GM19467 (cell line): ENCODE data around the gene KIF26B.
"Not testable (repeated sequence)": the region's sequence is repeated elsewhere in the genome, so short reads cannot be mapped to it uniquely, and the experiment has no call there.

Experiments used
- ATAC-seq: cut with Tn5 transposase; IDR thresholded peaks from one replicate; pipeline ENCODE4 v1.9.1; 2021; ENCODE audit warnings: mild to moderate bottlenecking, moderate library complexity; ENCODE audit not compliant: unreplicated experiment

The KIF26B gene

DNA sequence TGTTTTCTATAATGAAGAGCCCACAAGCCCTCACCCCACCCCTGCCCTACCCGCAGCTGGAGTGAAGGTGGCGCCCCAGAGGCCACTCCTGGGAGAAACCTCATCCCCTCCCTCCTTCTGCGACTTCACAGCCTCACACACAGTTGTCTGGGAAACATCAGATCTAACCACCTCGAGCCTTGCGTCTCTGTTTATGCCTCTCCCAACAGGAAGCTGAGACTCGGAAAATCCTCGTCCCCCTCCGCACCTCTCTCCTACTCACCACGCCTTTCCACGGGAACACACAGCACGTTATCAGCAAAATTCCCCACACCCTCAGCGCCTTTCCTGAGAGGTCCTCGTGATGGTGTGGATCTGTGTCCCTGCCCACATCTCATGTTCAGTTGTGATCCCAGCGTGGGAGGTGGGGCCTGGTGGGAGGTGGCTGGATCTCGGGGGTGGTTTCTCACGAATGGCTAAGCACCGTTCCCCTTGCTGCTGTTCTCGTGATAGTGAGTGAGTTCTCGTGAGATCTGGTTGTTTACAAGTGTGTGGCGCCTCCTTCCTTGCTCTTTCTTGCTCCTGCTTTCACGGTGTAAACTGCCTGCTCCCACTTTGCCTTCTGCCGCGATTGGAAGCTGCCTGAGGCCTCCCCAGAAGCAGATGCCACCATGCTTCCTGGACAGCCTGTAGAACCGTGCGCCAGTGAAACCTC, 190.6 kb downstream of the KIF26B start:
- no peak for ATAC-seq

GRCh38 chr1:245348626-245349025, 193.8 kb downstream of the KIF26B start:
- ATAC-seq = no peak

GRCh38 chr1:245353411-245353810, 198.6 kb downstream of the KIF26B start:
- no peak for ATAC-seq

GRCh38 chr1:245353915-245354775, 199.4 kb downstream of the KIF26B start:
- no peak for ATAC-seq

DNA sequence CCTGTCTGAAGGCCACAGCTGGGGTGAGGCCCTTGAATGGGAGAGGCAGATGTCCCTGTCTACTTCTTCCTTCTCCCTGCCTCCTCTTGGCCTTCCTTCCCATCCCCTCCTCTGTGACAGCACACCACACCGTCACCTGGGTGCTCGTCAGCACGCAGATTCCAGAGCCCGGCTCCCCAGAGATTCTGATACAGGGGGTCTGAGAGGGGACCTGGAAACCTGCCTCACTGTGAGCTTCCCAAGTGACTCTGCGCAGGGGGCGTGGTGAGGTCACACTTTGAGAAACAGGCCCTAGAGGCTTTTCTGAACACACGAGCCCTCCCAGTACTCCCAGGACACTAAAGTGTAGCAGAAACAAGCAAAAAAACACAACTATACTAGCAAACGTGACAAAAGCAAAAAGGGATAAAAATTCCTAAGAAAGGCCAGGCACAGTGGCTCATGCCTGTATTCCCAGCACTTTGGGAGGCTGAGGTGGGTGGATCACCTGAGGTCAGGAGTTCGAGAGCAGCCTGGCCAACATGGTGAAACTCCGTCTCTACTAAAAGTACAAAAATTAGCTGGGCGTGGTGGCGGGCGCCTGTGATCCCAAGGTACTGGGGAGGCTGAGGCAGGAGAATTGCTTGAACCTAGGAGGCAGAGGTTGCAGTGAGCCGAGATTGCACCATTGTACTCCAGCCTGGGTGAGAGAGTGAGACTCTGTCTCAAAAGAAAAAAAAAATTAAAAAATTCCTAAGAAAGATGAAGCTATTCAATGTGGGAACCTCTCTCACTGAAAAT, 201.3 kb downstream of the KIF26B start:
- not testable (repeated sequence) for ATAC-seq

DNA sequence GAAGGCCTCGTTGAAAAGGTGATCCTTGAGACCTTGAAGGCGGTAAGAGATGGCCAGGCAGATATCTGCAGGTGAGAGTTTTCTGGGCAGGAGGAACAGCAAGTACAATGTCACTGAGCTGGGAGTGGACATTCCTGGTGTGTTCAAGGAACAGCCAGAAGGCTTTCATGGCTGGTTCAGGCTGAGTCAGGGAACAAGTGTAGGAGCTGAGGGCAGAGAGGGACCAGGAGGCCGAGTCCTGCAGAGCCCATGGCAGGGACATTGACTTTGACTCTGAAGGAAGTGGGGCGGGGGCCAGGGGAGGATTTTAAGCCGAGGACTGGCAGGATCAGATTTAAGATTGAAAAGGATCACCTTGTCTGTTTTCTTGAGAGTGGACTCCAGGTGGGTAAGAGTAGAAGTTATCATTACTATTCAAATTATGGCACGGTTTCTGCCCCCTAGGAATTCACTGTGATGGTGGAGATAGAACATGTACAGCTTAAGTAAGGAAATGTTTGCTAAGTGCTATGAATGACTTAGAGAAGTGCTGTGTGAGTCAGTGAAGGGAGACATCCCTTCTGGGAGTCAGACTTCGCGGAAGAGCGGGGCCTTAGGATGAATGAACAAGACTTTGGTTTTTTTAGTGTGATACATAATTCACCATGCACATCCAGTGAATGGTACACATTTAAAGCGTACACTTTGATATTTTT, 202.3 kb downstream of the KIF26B start:
- ATAC-seq = no peak

GRCh38 chr1:245359101-245359680, 204.4 kb downstream of the KIF26B start:
- not testable (repeated sequence) for ATAC-seq

GRCh38 chr1:245361065-245361464, 206.3 kb downstream of the KIF26B start:
- no peak for ATAC-seq

- ATAC-seq = no peak
These were observed 207.2 kb downstream of the KIF26B start for GRCh38 chr1:245361951-245362350.

DNA sequence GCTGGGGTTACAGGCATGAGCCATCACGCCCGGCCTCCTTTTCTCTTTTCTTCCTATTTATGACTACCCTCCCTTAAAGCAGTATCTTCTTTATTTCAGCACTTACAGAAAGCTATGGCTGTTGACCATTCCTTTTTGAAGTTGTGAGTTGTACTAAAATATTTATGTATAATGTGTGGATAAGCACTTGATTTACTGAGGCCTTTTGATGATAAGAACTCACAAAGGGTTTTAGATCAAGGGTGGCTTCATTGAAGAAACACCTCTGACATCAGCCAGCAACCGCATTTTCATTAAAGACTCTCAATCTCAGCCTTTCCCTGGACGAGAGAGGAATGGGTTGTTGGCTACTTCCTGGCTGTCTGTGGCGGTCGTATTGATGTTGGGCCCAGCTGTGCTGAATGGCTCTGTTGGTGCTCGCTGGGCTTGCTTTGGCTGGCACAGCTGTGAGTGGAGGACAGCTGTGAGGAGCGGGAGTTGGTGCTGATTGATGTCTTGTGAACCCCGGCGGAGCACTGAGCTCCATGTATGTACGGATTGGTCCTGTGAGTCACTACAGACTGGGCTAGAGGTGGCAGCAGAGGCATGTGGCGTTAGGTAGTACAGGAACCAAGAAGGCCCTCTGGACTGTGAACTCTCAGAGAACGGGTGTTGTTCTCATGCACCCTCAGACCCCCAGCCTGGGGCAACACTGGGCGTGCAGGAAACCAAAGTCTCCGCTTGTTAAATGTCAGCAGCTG, 208.8 kb downstream of the KIF26B start:
- no peak for ATAC-seq

GRCh38 chr1:245365095-245366020, 210.6 kb downstream of the KIF26B start:
- no peak for ATAC-seq

- ATAC-seq = no peak
These were observed 212.1 kb downstream of the KIF26B start for GRCh38 chr1:245366886-245367285.

- ATAC-seq = no peak
These were observed 215.5 kb downstream of the KIF26B start for GRCh38 chr1:245370175-245370825.

DNA sequence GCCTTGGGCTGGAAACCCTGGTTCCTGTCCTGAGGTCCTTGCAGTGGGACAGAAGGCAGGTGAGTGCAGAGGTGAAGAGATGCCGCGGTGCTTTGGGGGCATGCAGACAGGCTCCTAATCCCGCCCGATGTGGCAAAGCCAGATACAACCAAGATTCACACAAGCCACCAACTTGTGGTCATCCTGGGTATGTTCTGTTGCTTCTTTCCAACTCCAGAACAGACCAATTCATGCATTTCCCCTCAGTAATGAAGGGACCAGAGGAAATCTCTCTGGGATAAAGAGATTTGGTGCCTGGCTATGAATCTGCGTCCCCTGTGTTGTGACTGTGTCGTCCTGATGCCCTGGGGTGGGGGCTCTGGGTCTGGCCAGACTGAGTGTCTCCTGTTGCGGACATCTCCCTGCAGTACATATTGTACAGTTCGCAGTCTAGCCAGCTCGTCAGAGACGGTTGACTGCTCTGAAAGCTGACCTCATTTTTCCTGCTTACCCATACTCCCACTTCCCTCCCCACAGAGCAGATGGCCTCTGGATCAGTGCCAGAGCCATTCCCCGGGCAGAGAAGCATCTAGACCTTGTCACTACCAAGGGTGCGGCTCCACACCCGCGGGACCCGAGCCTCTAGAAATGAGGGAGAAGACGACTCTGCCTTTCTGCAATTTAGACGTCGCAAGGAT, 216.3 kb downstream of the KIF26B start:
- ATAC-seq = no peak

- ATAC-seq = no peak
These were observed 218.3 kb downstream of the KIF26B start for GRCh38 chr1:245373131-245373530.

DNA sequence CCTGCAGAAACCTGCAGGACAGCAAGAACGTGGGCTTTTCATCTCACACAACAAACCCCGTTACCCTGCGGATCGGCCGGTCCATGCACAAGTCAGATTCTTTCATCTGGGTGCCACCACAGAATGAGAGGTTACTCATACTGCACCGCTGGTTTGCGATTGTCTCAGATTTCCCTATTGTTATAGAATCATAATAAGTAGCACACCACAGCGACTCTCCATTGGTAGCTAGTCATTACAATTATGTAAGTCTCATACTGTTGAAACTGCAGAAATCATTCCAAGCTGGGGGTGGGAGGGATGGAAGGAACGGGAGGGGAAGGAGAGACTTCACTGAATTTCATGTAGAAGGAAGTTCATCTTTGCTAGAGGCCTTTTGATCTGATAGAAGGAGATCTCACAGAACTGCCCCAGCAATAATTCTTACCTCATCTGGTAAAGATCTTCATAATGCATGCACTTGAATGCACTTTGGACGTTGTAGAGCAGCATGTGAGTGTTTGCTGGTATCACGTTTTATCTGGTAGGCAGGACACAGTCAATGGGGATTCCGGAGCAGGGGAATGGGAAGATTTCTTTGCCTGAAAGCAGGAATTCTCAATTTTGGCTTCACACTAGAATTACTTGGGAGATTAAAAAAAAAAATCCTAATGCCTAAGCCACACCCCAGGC, 221.1 kb downstream of the KIF26B start:
- ATAC-seq = no peak

DNA sequence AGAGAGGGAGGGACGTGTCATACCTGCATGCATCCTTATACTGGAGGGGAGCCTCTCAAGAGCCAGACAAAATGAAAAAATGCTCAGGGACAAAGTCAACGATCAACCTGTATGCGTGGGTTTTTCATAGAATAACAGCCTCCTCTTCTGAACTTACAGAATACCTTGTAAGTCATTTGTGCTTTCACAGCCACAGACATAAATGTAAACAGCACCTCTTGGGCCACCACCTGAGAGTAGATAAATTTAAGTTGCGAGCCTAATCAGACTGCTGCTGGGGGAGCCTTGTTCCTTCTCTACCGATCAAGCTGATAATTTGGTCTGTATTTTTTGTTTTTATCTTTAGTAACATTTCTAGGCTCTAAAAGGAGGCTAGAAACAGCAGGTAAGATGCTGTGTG, 223.1 kb downstream of the KIF26B start:
- no peak for ATAC-seq
